ENCODE measurements around the gene GPR27.

Gene GPR27

GRCh38 chr3:71785532-71786216 lies 32.0 kb downstream of the GPR27 start:
- no peak for DNase-seq (ENCODE audit: low read depth in 2 of 2)

- no peak for DNase-seq (ENCODE audit: low read depth in 2 of 2)
These were observed 32.5 kb downstream of the GPR27 start for GRCh38 chr3:71786217-71786549.

DNA sequence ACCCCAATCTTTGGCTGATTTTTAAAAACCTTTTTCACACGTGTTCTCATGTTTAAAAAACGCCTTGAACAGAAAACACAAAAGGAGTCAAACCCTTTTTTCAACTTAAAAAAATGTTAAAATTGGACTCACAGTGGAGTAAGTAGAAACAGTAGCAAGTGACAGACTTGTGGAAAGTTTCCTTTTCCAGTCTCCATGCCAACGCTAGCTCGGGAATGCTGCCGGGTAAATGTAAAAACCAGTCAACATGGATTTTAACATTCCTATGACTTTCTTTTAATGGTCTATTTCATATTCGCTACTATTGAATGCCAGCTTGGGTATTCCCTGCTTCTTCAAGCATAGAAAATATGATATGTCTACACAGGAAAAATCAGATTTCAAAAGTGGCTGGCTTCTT lies 32.9 kb downstream of the GPR27 start:
- DNase-seq (ENCODE audit: low read depth in 2 of 2): no peak

- DNase-seq (ENCODE audit: low read depth in 2 of 2): no peak
These were observed 34.3 kb downstream of the GPR27 start for GRCh38 chr3:71787851-71788405.

DNA sequence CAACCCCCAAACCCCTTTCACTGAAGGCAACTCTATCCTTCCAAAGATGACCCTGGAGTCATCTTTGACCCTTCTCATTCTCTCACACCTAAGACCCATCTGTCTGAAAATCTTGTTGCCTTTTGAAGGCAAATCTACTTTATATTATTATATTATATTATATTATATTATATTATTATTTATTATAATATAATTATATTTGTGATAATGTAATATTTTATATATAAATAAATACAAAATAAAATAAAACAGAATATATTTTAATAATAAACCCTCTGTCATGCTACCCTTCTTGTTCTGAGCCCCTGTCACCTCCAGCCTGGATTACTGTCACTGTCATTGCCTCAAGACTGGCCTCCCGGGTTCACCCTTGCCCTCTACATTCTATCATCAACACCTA lies 36.3 kb downstream of the GPR27 start:
- DNase-seq (ENCODE audit: low read depth in 2 of 2): no peak

DNA sequence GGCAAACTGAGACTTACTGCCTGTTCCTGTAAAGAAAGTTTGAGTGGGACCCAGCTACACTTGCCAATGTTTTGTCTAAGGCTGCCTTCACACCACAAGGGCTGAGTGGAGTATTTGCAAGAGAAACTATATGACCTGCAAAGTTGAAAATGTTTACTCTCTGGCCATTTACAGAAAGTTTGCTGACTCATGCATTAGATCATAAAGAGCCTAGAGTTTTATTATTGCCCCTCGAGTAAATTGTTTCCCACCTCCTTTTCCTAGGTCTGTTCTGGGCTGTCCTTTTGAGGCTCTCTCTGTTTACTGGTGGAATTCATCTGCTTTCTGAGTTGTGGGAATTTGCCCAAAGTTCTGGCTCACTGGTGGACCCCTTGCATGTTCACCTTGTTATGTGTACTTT lies 38.0 kb downstream of the GPR27 start:
- DNase-seq (ENCODE audit: low read depth in 2 of 2): no peak

DNA sequence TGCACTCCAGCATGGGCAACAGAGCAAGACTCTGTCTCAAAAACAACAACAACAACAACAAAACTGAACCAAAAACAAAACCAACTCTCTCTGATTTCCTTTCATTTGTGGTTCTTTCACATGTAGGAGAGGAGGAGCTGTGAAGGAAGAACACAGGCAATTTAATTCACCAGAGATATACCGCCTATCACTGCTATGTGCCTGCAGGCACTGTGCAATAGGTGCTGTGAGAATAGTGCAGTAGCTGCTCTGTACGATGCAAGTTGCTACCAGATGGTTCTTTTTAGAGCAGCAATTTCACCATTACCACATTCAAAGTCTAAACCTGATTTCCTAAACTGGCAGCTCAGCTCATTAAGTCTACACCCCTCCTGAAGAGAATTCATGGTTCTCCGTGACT lies 42.6 kb downstream of the GPR27 start:
- no peak for DNase-seq (ENCODE audit: low read depth in 2 of 2)

DNA sequence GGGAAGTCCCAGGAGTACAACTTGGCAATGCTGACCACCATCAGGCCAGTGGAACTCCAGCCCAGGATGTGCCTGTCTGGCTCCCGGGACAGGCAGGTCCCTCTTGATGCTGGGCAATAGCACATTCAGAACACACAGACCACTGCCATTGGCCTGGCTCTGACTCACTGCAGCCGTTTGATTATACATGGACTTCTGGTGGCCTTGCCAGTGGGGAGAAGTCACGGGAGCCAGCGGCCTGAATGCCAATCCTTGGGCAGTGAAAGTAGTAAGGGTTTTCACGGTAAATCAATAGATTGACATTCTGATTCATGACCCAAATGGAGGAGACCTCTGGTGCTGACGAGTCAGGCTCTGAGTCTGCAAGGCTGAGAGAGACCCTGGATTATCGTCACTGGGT lies 43.8 kb downstream of the GPR27 start:
- no peak for DNase-seq (ENCODE audit: low read depth in 2 of 2)

- DNase-seq (ENCODE audit: low read depth in 2 of 2): no peak
These were observed 46.4 kb downstream of the GPR27 start for GRCh38 chr3:71800023-71800422.

DNA sequence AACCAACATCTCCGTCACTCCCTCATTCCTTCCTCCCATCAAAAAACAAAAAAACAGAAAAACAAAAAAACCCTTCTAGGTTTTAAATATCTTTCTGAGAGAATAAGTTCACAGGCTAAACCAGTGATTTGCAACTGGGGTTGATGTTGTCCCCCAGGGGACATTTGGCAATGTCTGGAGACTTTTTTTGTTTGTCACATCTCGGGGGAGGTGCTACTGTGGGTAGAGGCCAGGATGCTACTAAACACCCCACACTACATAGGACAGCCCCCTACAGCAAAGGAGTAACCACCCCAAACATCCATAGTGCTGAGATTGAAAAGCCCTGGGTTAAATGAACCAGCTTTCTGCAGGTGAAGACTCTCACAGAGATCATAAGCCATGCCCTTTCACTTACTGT lies 48.3 kb downstream of the GPR27 start:
- no peak for DNase-seq (ENCODE audit: low read depth in 2 of 2)

- DNase-seq (ENCODE audit: low read depth in 2 of 2): no peak
These were observed 49.6 kb downstream of the GPR27 start for GRCh38 chr3:71803248-71803647.

GRCh38 chr3:71805199-71805598 lies 51.5 kb downstream of the GPR27 start:
- no peak for DNase-seq (ENCODE audit: low read depth in 2 of 2)

DNA sequence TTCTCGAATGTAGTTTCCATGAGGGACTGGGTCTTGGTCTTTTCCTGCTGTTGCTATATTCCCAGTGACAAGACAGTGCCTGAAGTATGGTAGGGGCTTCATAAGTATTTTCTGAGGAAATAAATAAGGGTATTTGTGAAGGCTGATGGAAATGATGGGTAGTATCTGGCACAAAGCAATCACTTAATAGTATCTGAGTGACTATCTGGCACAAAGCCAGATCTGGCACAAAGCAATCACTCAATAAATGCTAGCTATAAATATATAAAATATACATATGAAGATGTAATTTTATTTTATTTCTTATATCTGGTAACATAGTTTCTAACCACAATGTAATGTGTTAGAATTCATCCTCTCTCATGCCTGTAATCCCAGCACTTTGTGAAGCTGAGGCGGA lies 52.0 kb downstream of the GPR27 start:
- no peak for DNase-seq (ENCODE audit: low read depth in 2 of 2)

All from stimulated activated CD8-positive, alpha-beta memory T cell treated with anti-CD3 and anti-CD28 coated beads, Interleukin-15, amount 100 ng/mL, for 4 hours (primary cell).